Choroid plexus epithelial cell (primary cell): Measurements from ENCODE around the gene CCDC171.

Source experiments
- DNase-seq: peaks from one replicate; pipeline ENCODE4 v3.0.0-alpha.2; 2010; ENCODE audit warnings: low read depth
- H3K4me3 ChIP-seq: 2 replicates; pipeline ENCODE4 v1.5.1; 2011; ENCODE audit warnings: low read depth, mild to moderate bottlenecking, control low read depth, low read length, moderate library complexity
- CTCF ChIP-seq: conservative IDR thresholded peaks from 2 replicates; pipeline ENCODE4 v1.5.1; 2011; ENCODE audit warnings: low read depth, mild to moderate bottlenecking, control low read depth, inconsistent platforms, low read length, moderate library complexity

Gene CCDC171

GRCh38 chr9:15942831-15943424 is 390.1 kb downstream of the CCDC171 start:
- no peak for TF ChIP-seq CTCF
- no peak overlapping the region for H3K4me3 ChIP-seq
- DNase-seq, result peak; percentile 38

- DNase-seq, result no peak
- no peak overlapping the region for H3K4me3 ChIP-seq
- TF ChIP-seq CTCF, result no peak
These were observed 391.5 kb downstream of the CCDC171 start for GRCh38 chr9:15944341-15944740.

GRCh38 chr9:15959663-15960062 is 406.8 kb downstream of the CCDC171 start:
- no peak for TF ChIP-seq CTCF
- no peak overlapping the region for H3K4me3 ChIP-seq
- DNase-seq, result no peak

GRCh38 chr9:15961217-15961616 is 408.4 kb downstream of the CCDC171 start:
- TF ChIP-seq CTCF, result no peak
- no peak overlapping the region for H3K4me3 ChIP-seq
- DNase-seq, result peak; percentile 20

GRCh38 chr9:15965246-15965745 is 412.5 kb downstream of the CCDC171 start:
- no peak overlapping the region for H3K4me3 ChIP-seq
- TF ChIP-seq CTCF, result no peak
- peak; percentile 19 for DNase-seq

GRCh38 chr9:15966471-15966870 is 413.6 kb downstream of the CCDC171 start:
- no peak for TF ChIP-seq CTCF

GRCh38 chr9:15967068-15967467 is 414.2 kb downstream of the CCDC171 start:
- no peak overlapping the region for H3K4me3 ChIP-seq
- peak; percentile 37 for DNase-seq
- TF ChIP-seq CTCF, result peak; percentile 41

More at GRCh38 chr9:15966471-15966870, 413.6 kb downstream of the CCDC171 start:
- no peak for DNase-seq
- H3K4me3 ChIP-seq, result no peak overlapping the region
